Fibroblast of mammary gland (primary cell): Measurements from ENCODE around the gene PPME1.

ENCODE experiments used
- DNase-seq: peaks from one replicate; pipeline ENCODE4 v3.0.0-alpha.2; 2010; ENCODE audit warnings: low read depth
- H3K4me3 ChIP-seq: 2 replicates; pipeline ENCODE4 v1.5.1; 2011; ENCODE audit warnings: low read depth, mild to moderate bottlenecking, low read length, moderate library complexity; ENCODE audit not compliant: control insufficient read depth
- CTCF ChIP-seq: conservative IDR thresholded peaks from 2 replicates; pipeline ENCODE4 v1.5.1; 2011; ENCODE audit warnings: low read depth, low read length, inconsistent platforms; ENCODE audit not compliant: control insufficient read depth, insufficient read depth

The PPME1 gene

GRCh38 chr11:74142624-74143023 lies 28.5 kb upstream of the PPME1 start:
- peak; percentile 38 for DNase-seq
- TF ChIP-seq CTCF: no peak
- H3K4me3 ChIP-seq: no peak overlapping the region

GRCh38 chr11:74144592-74144991 lies 26.5 kb upstream of the PPME1 start:
- no peak for TF ChIP-seq CTCF
- DNase-seq: no peak
- H3K4me3 ChIP-seq: no peak overlapping the region

- no peak overlapping the region for H3K4me3 ChIP-seq
- no peak for TF ChIP-seq CTCF
- DNase-seq: peak; percentile 19
These were observed 23.7 kb upstream of the PPME1 start for GRCh38 chr11:74147199-74147929.

- H3K4me3 ChIP-seq: no peak overlapping the region
These were observed 17.9 kb upstream of the PPME1 start for GRCh38 chr11:74153224-74153623.

GRCh38 chr11:74154620-74155281 lies 16.3 kb upstream of the PPME1 start:
- DNase-seq: peak; percentile 22
- no peak overlapping the region for H3K4me3 ChIP-seq
- TF ChIP-seq CTCF: no peak

More at GRCh38 chr11:74153224-74153623, 17.9 kb upstream of the PPME1 start:
- DNase-seq: no peak
- no peak for TF ChIP-seq CTCF

GRCh38 chr11:74157169-74157568 lies 13.9 kb upstream of the PPME1 start:
- no peak for TF ChIP-seq CTCF
- peak; percentile 49 for DNase-seq
- H3K4me3 ChIP-seq: no peak overlapping the region
